DND-41 (cell line): ENCODE data around the gene ALG1.
"Not testable (repeated sequence)": the region's sequence is repeated elsewhere in the genome, so short reads cannot be mapped to it uniquely, and the experiment has no call there.

Source experiments
- ATAC-seq: fragments of 200-7000 bp; cut with Tn5 transposase; 3 replicates; pipeline ENCODE4 v1.9.1; 2021; ENCODE audit warnings: low read depth; ENCODE audit not compliant: insufficient read depth
- DNase-seq: peaks from one replicate; pipeline ENCODE4 v3.0.0-alpha.2; 2020
- H2AFZ ChIP-seq: 2 replicates; pipeline ENCODE4 v1.6.0; 2012; ENCODE audit warnings: low read depth, low read length
- H3K27ac ChIP-seq: 2 replicates; pipeline ENCODE4 v1.5.1; 2012; ENCODE audit warnings: low read length, inconsistent platforms
- H3K27me3 ChIP-seq: fragments of 200-600 bp; sonication (generic); 2 replicates; pipeline ENCODE4 v1.6.0; 2012; ENCODE audit warnings: low read length, mild to moderate bottlenecking, inconsistent platforms; ENCODE audit not compliant: insufficient read depth, poor library complexity
- H3K36me3 ChIP-seq: 2 replicates; pipeline ENCODE4 v1.5.1; 2012; ENCODE audit warnings: low read length, inconsistent platforms; ENCODE audit not compliant: insufficient read depth
- H3K4me1 ChIP-seq: 2 replicates; pipeline ENCODE4 v1.5.1; 2012; ENCODE audit warnings: mild to moderate bottlenecking, low read length; ENCODE audit not compliant: insufficient read depth
- H3K4me2 ChIP-seq: 2 replicates; pipeline ENCODE4 v1.6.0; 2012; ENCODE audit warnings: mild to moderate bottlenecking, moderate library complexity, low read length, inconsistent platforms; ENCODE audit not compliant: insufficient read depth
- H3K4me3 ChIP-seq, 2 experiments: fragments of 200-600 bp in 1 of 2; shearing (Covaris generic) in 1 of 2; 2 replicates each; pipeline ENCODE4 v1.5.1; 2012 to 2016; ENCODE audit warnings: inconsistent platforms in 2 of 2, low read length in 2 of 2, mild to moderate bottlenecking in 2 of 2, low read depth in 1 of 2, moderate library complexity in 1 of 2
- H3K79me2 ChIP-seq: 2 replicates; pipeline ENCODE4 v1.6.0; 2012; ENCODE audit warnings: low read length, inconsistent platforms; ENCODE audit not compliant: insufficient read depth
- H3K9ac ChIP-seq: 2 replicates; pipeline ENCODE4 v1.6.0; 2012; ENCODE audit warnings: low read depth, mild to moderate bottlenecking, inconsistent platforms, low read length, moderate library complexity
- H3K9me3 ChIP-seq: 2 replicates; pipeline ENCODE4 v1.5.1; 2012; ENCODE audit warnings: low read length, moderate library complexity, mild to moderate bottlenecking, inconsistent platforms; ENCODE audit not compliant: insufficient read depth, severe bottlenecking
- H4K20me1 ChIP-seq: 2 replicates; pipeline ENCODE4 v1.6.0; 2012; ENCODE audit warnings: low read length; ENCODE audit not compliant: insufficient read depth

ALG1 gene

GRCh38 chr16:5093746-5094145 lies 22.1 kb downstream of the ALG1 start:
- not testable (repeated sequence) for H3K36me3 ChIP-seq, H3K4me1 ChIP-seq, H3K27ac ChIP-seq, H3K9ac ChIP-seq, ATAC-seq, H3K4me2 ChIP-seq, H3K9me3 ChIP-seq, H3K79me2 ChIP-seq, H3K27me3 ChIP-seq, H3K4me3 ChIP-seq, DNase-seq, H4K20me1 ChIP-seq, H2AFZ ChIP-seq

- not testable (repeated sequence) for H3K4me2 ChIP-seq
Observed at GRCh38 chr16:5095145-5095830, 23.6 kb downstream of the ALG1 start.

GRCh38 chr16:5096437-5097060 lies 24.9 kb downstream of the ALG1 start:
- H3K9me3 ChIP-seq, ATAC-seq, DNase-seq, H3K79me2 ChIP-seq, H4K20me1 ChIP-seq, H3K27ac ChIP-seq, H3K9ac ChIP-seq, H3K4me3 ChIP-seq, H3K4me2 ChIP-seq, H3K36me3 ChIP-seq, H2AFZ ChIP-seq, H3K4me1 ChIP-seq, H3K27me3 ChIP-seq: not testable (repeated sequence)

More at GRCh38 chr16:5095145-5095830, 23.6 kb downstream of the ALG1 start:
- ATAC-seq, H3K79me2 ChIP-seq, H3K4me1 ChIP-seq, H3K9ac ChIP-seq, H4K20me1 ChIP-seq, H2AFZ ChIP-seq, H3K27me3 ChIP-seq, H3K36me3 ChIP-seq, H3K27ac ChIP-seq, DNase-seq, H3K4me3 ChIP-seq, H3K9me3 ChIP-seq: not testable (repeated sequence)

- H3K36me3 ChIP-seq, H3K9ac ChIP-seq, H3K4me1 ChIP-seq, H2AFZ ChIP-seq, ATAC-seq, H4K20me1 ChIP-seq, H3K27ac ChIP-seq, H3K9me3 ChIP-seq, H3K4me2 ChIP-seq, DNase-seq, H3K79me2 ChIP-seq, H3K27me3 ChIP-seq, H3K4me3 ChIP-seq: not testable (repeated sequence)
Observed at GRCh38 chr16:5097061-5097469, 25.4 kb downstream of the ALG1 start.

- not testable (repeated sequence) for H3K4me3 ChIP-seq, H3K4me2 ChIP-seq, H4K20me1 ChIP-seq, ATAC-seq, H3K9ac ChIP-seq, H3K4me1 ChIP-seq, H3K9me3 ChIP-seq, H3K36me3 ChIP-seq, H3K27me3 ChIP-seq, H3K27ac ChIP-seq, H2AFZ ChIP-seq, H3K79me2 ChIP-seq
- DNase-seq: peak; percentile 58
Observed at GRCh38 chr16:5097470-5098220, 26.0 kb downstream of the ALG1 start, which contains the start of gene EEF2KMT. EEF2KMT (minus strand) TSS chr16:5097795; CDS start chr16:5097739, 56 bp downstream.

GRCh38 chr16:5098221-5099159 lies 26.8 kb downstream of the ALG1 start:
- not testable (repeated sequence) for H3K36me3 ChIP-seq, DNase-seq, H2AFZ ChIP-seq, H3K9ac ChIP-seq, H3K4me3 ChIP-seq, H3K4me1 ChIP-seq, ATAC-seq, H3K27me3 ChIP-seq, H3K79me2 ChIP-seq, H3K9me3 ChIP-seq, H3K4me2 ChIP-seq, H3K27ac ChIP-seq, H4K20me1 ChIP-seq

GRCh38 chr16:5099174-5099573 lies 27.5 kb downstream of the ALG1 start:
- H3K4me2 ChIP-seq, H3K9me3 ChIP-seq, H3K27ac ChIP-seq, H3K36me3 ChIP-seq, ATAC-seq, H3K79me2 ChIP-seq, H3K4me3 ChIP-seq, H3K27me3 ChIP-seq, H3K9ac ChIP-seq, H2AFZ ChIP-seq, DNase-seq, H4K20me1 ChIP-seq, H3K4me1 ChIP-seq: not testable (repeated sequence)
